Endodermal cell (in vitro differentiated cells): Measurements from ENCODE around the gene IL18RAP. TPM values are rescaled to one million over a fixed set of nuclear protein-coding genes. Genes with fewer than 3 reads are reported as not detected.

Source experiments
- DNase-seq: peaks from one replicate; pipeline ENCODE4 v3.0.0-alpha.2; 2017
- H3K27ac ChIP-seq: 2 replicates; pipeline ENCODE4 v1.5.1; 2013; ENCODE audit warnings: mild to moderate bottlenecking, low read depth, low read length, moderate library complexity
- H3K27me3 ChIP-seq: 2 replicates; pipeline ENCODE4 v1.6.1; 2013; ENCODE audit warnings: mild to moderate bottlenecking, low read length, moderate library complexity; ENCODE audit not compliant: insufficient read depth, control insufficient read depth, poor library complexity, severe bottlenecking
- H3K36me3 ChIP-seq: 2 replicates; pipeline ENCODE4 v1.7.0; 2013; ENCODE audit warnings: mild to moderate bottlenecking, low read length, moderate library complexity; ENCODE audit not compliant: control insufficient read depth, insufficient read depth
- H3K4me1 ChIP-seq: one replicate; pipeline ENCODE4 v1.7.0; 2013; ENCODE audit warnings: low read length; ENCODE audit not compliant: control insufficient read depth, insufficient read depth
- H3K4me3 ChIP-seq: 2 replicates; pipeline ENCODE4 v1.5.1; 2013; ENCODE audit warnings: mild to moderate bottlenecking, low read length, moderate library complexity
- H3K9ac ChIP-seq: 2 replicates; pipeline ENCODE4 v1.6.1; 2013; ENCODE audit warnings: mild to moderate bottlenecking, low read length, moderate library complexity; ENCODE audit not compliant: poor library complexity, severe bottlenecking; ENCODE audit errors: extremely low read depth
- H3K9me3 ChIP-seq: 2 replicates; pipeline ENCODE4 v1.6.1; 2013; ENCODE audit warnings: mild to moderate bottlenecking, low read length, moderate library complexity; ENCODE audit not compliant: control insufficient read depth
- H3K27ac Mint-ChIP-seq: 2 replicates; pipeline ENCODE4 v1.8.0; 2020; ENCODE audit warnings: mixed read lengths
- H3K27me3 Mint-ChIP-seq: 2 replicates; pipeline ENCODE4 v1.8.0; 2021; ENCODE audit warnings: mild to moderate bottlenecking, mixed read lengths; ENCODE audit not compliant: insufficient read depth
- H3K36me3 Mint-ChIP-seq: 2 replicates; pipeline ENCODE4 v1.8.0; 2020; ENCODE audit warnings: low read depth, mixed read lengths
- H3K4me1 Mint-ChIP-seq: 2 replicates; pipeline ENCODE4 v1.8.0; 2020; ENCODE audit warnings: mixed read lengths
- H3K4me3 Mint-ChIP-seq: 2 replicates; pipeline ENCODE4 v1.8.0; 2020; ENCODE audit warnings: mild to moderate bottlenecking, moderate library complexity, mixed read lengths
- H3K9me3 Mint-ChIP-seq: 2 replicates; pipeline ENCODE4 v1.8.0; 2020; ENCODE audit warnings: mild to moderate bottlenecking, mixed read lengths
- WGBS, 2 experiments: methylation state at CpG; one replicate each; pipeline versions ENCODE4 v1.1.5 to v1.1.7; 2013; ENCODE audit warnings: missing lambda C conversion rate in 2 of 2, mixed read lengths in 1 of 2; ENCODE audit not compliant: insufficient coverage in 1 of 2, insufficient read length in 1 of 2; 5-methylcytosine and 5-hydroxymethylcytosine counted together
- total RNA-seq, 2 donors: library from RNA; stranded (reverse); fragmentation: NEBNext Ultra II Directional in 1 of 2; extraction: Animal tissue kit (Norgen Biotek cat#: 25700) in 1 of 2; gene quantifications; 2 replicates in 1 of 2; 3 replicates in 1 of 2; pipeline ENCODE4 v1.2.1, GENCODE V29; 2021
- TF ChIP-seq, protein P1 (sequence below): fragments of 200-600 bp; sonication (generic); conservative IDR thresholded peaks from 2 replicates; pipeline ENCODE4 v1.5.0; 2021; ENCODE audit warnings: antibody characterized with exemption, mild to moderate bottlenecking

IL18RAP gene
- total RNA-seq, 2 donors from 2014 or later: 0.11 TPM; not detected in 1

DNA sequence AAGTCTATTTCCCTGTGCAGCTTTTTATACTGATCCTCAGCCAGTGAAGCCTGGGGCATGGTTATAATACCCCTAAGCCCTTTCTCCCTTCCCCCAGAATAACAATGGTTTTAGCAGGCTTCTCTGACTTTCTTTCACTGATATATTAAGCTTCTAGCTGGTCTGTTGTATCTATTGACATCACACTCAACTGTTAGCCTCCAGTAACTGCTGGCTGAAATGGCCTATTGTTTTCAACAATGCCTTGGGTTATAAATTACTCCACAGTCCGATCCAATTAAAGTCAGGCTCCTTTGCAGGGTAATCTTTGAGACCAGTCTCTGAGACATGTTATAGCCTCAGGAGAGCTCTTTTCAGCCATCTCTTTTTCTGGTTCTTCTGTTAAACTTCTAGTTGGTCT is 47.2 kb downstream of the IL18RAP start:
- no peaks in the 10 kb centered on the region for H3K27me3 Mint-ChIP-seq
- Histone ChIP-seq H3K4me3 (peak overlapping the region; percentile 12), H3K4me1 (peaks cover 3% of the 10 kb centered on the region), H3K9ac (no peak overlapping the region), H3K9me3 (peaks cover 9% of the 10 kb centered on the region), H3K27ac (no peak overlapping the region), H3K36me3 (no peaks in the 10 kb centered on the region), H3K27me3 (no peaks in the 10 kb centered on the region)
- no peaks in the 10 kb centered on the region for H3K36me3 Mint-ChIP-seq
- no peak overlapping the region for H3K4me3 Mint-ChIP-seq
- WGBS, 2 experiments: 88 to 90% methylated on average over 1 of the region's 1 CpG
- no peaks in the 10 kb centered on the region for H3K4me1 Mint-ChIP-seq
- DNase-seq: no peak
- TF ChIP-seq, protein P1, sequence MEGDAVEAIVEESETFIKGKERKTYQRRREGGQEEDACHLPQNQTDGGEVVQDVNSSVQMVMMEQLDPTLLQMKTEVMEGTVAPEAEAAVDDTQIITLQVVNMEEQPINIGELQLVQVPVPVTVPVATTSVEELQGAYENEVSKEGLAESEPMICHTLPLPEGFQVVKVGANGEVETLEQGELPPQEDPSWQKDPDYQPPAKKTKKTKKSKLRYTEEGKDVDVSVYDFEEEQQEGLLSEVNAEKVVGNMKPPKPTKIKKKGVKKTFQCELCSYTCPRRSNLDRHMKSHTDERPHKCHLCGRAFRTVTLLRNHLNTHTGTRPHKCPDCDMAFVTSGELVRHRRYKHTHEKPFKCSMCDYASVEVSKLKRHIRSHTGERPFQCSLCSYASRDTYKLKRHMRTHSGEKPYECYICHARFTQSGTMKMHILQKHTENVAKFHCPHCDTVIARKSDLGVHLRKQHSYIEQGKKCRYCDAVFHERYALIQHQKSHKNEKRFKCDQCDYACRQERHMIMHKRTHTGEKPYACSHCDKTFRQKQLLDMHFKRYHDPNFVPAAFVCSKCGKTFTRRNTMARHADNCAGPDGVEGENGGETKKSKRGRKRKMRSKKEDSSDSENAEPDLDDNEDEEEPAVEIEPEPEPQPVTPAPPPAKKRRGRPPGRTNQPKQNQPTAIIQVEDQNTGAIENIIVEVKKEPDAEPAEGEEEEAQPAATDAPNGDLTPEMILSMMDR: no peak
- H3K27ac Mint-ChIP-seq: no peak overlapping the region
- no peaks in the 10 kb centered on the region for H3K9me3 Mint-ChIP-seq

DNA sequence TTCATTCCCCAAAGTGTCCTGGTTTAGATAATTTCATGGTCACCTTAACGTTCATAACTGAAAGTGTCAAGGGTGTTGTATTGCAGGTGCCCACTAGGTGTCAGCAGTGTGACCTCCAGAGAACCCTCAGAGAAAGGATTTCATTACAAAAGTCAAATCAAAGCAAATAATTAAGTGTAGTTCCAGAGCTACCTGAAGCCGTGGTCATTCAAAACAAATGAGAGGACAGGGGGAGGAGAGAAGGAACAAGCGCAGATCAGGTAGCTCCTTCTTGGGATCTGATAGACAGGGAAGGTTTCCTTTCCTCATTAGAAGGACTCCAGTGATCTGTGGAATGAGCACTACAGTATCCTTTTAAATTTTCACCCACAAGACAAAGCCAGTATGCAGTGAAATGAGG is 50.1 kb downstream of the IL18RAP start, which contains the start of gene SLC9A4:
SLC9A4 (plus strand) TSS at position 207 of the 400 bp plus-strand sequence. CDS start 534 bp downstream, outside the sequence.
- TF ChIP-seq, protein P1: peak; percentile 92
- H3K36me3 ChIP-seq: no peaks in the 10 kb centered on the region
- H3K36me3 Mint-ChIP-seq: no peaks in the 10 kb centered on the region
- 17 to 29% methylated on average over 2 to 3 of the region's 3 CpGs for WGBS, 2 experiments
- peaks cover 10% of the 10 kb centered on the region for H3K27me3 ChIP-seq
- H3K9ac ChIP-seq: no peak within 1 kb of the TSS
- H3K27me3 Mint-ChIP-seq: peaks cover 3% of the 10 kb centered on the region
- no peaks in the 10 kb centered on the region for H3K4me1 Mint-ChIP-seq
- DNase-seq: peak; percentile 83
- H3K4me3 ChIP-seq: no peak within 1 kb of the TSS
- no peak within 1 kb of the TSS for H3K4me3 Mint-ChIP-seq
- no peaks in the 10 kb centered on the region for H3K9me3 Mint-ChIP-seq
- H3K4me1 ChIP-seq: peaks cover 3% of the 10 kb centered on the region
- H3K27ac ChIP-seq: no peak within 1 kb of the TSS
- H3K27ac Mint-ChIP-seq: no peak within 1 kb of the TSS
- peaks cover 9% of the 10 kb centered on the region for H3K9me3 ChIP-seq

DNA sequence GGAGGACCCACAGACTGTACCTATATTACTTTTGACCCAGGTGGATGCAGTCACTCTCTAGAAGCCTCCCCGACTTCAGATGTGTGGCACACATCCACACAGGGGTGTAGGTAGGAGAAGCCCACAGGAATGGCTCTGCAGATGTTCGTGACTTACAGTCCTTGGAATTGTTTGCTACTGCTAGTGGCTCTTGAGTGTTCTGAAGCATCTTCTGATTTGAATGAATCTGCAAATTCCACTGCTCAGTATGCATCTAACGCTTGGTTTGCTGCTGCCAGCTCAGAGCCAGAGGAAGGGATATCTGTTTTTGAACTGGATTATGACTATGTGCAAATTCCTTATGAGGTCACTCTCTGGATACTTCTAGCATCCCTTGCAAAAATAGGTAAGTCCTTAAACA is 50.7 kb downstream of the IL18RAP start:
- Histone ChIP-seq H3K27ac (no peak overlapping the region), H3K27me3 (peaks cover 10% of the 10 kb centered on the region), H3K36me3 (no peaks in the 10 kb centered on the region), H3K9ac (no peak overlapping the region), H3K4me3 (no peak overlapping the region), H3K4me1 (peaks cover 3% of the 10 kb centered on the region), H3K9me3 (peaks cover 9% of the 10 kb centered on the region)
- 89 to 100% methylated on average over 1 to 3 of the region's 3 CpGs for WGBS, 2 experiments
- H3K36me3 Mint-ChIP-seq: no peaks in the 10 kb centered on the region
- H3K9me3 Mint-ChIP-seq: no peaks in the 10 kb centered on the region
- H3K4me3 Mint-ChIP-seq: no peak overlapping the region
- peaks cover 3% of the 10 kb centered on the region for H3K27me3 Mint-ChIP-seq
- no peak overlapping the region for H3K27ac Mint-ChIP-seq
- TF ChIP-seq, protein P1: no peak
- no peak for DNase-seq
- H3K4me1 Mint-ChIP-seq: no peaks in the 10 kb centered on the region
